ENCODE data around the gene EPS15.

DNA sequence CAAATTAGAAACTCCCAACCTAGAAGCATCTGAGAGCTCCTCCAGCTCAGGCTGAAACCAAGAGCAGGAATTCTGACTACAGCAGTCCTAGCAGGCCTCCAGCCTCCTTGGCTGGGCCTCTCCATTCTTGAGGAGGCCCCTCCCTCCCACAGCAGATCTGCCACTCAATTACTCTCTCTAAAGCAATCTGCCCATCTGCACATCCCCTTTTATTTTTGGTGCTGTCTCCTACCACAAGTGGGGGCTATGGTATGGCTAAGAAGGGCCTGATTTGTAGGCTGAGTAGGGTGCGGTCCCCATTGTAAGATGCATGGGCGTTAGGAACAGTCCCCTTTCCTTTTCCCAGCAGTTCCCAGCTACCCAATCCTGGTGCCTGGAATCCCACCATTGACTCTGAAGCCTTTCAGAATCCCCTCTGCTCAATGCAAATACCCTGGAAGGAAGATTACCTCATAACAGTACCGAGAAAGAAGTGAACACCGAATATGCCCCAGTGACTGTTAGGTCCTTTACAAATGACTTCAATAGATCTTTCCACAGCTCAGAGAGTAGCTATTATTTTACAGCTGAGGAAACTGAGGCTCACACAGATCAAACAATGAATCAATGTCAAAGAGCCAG is 177.1 kb downstream of the EPS15 start:
- TF ChIP-seq, protein P1, sequence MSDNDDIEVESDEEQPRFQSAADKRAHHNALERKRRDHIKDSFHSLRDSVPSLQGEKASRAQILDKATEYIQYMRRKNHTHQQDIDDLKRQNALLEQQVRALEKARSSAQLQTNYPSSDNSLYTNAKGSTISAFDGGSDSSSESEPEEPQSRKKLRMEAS (IDR thresholded peaks at IDR 0.05; ENCODE audit: low read depth), result no peak
- TF ChIP-seq RAD21 (IDR thresholded peaks at IDR 0.05; ENCODE audit: low read length) (no peak), FOXJ3 (CRISPR knock-in tag; IDR thresholded peaks at IDR 0.05) (no peak), NFIC (IDR thresholded peaks at IDR 0.05; ENCODE audit: borderline replicate concordance) (no peak)
- TF ChIP-seq, protein P2, sequence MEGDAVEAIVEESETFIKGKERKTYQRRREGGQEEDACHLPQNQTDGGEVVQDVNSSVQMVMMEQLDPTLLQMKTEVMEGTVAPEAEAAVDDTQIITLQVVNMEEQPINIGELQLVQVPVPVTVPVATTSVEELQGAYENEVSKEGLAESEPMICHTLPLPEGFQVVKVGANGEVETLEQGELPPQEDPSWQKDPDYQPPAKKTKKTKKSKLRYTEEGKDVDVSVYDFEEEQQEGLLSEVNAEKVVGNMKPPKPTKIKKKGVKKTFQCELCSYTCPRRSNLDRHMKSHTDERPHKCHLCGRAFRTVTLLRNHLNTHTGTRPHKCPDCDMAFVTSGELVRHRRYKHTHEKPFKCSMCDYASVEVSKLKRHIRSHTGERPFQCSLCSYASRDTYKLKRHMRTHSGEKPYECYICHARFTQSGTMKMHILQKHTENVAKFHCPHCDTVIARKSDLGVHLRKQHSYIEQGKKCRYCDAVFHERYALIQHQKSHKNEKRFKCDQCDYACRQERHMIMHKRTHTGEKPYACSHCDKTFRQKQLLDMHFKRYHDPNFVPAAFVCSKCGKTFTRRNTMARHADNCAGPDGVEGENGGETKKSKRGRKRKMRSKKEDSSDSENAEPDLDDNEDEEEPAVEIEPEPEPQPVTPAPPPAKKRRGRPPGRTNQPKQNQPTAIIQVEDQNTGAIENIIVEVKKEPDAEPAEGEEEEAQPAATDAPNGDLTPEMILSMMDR (IDR thresholded peaks at IDR 0.05), result no peak

Data from SK-N-SH (cell line).